Measurements from ENCODE around the gene TMTC2. TPM values are rescaled to one million over a fixed set of nuclear protein-coding genes. Genes with fewer than 3 reads are reported as not detected.

TMTC2 gene
- total RNA-seq, 2 experiments from 2014 or later: 5.1 to 6.0 TPM

DNA sequence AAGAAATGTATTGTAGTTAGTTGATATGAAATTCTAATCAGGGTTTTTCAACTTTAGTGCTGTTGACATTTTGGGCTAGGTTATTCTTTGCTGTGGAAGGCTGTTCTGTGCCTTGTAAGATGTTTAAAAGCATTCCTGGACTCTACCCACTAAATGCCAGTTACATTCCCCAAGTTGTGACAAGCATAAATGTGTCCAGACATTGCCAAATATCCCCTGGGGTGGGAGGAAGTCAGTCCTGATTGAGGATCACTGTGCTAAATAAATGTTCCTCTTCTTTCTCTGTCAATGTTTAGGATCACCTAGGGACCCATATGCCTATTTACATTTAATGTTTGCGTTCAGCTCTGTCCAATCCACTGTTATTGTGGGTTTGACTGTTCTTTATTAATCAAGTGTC, 268.3 kb downstream of the TMTC2 start:
- Mint-ChIP-seq H3K4me1 (peaks cover 15% of the 10 kb centered on the region), H3K36me3 (ENCODE audit: low read depth) (no peaks in the 10 kb centered on the region), H3K9me3 (no peaks in the 10 kb centered on the region), H3K4me3 (no peak overlapping the region), H3K27me3 (no peaks in the 10 kb centered on the region), H3K27ac (no peak overlapping the region)
- no peak for DNase-seq
- ChIA-PET POLR2A (no interaction called here), CTCF (no interaction called here)

DNA sequence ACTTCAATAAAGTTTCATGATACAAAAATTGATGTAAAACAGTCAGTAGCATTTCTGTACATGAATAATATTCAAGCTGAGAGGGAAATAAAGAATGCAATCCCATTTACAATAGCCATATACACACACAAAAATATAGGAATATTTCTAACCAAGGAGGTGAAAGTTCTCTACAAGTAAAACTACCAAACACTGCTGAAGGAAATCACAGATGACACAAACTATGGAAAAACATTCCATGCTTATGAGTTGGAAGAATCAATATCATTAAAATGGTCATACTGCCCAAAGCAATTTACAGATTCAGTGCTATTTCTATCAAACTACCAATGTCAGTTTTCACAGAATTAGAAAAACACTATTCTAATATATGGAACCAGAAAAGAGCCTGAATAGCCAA, 272.3 kb downstream of the TMTC2 start:
- H3K27ac Mint-ChIP-seq: no peak overlapping the region
- peaks cover 19% of the 10 kb centered on the region for H3K4me1 Mint-ChIP-seq
- H3K4me3 Mint-ChIP-seq: no peak overlapping the region
- POLR2A ChIA-PET: no interaction called here
- H3K27me3 Mint-ChIP-seq: no peaks in the 10 kb centered on the region
- no peak for DNase-seq
- CTCF ChIA-PET: no interaction called here
- no peaks in the 10 kb centered on the region for H3K9me3 Mint-ChIP-seq
- no peaks in the 10 kb centered on the region for H3K36me3 Mint-ChIP-seq (ENCODE audit: low read depth)

DNA sequence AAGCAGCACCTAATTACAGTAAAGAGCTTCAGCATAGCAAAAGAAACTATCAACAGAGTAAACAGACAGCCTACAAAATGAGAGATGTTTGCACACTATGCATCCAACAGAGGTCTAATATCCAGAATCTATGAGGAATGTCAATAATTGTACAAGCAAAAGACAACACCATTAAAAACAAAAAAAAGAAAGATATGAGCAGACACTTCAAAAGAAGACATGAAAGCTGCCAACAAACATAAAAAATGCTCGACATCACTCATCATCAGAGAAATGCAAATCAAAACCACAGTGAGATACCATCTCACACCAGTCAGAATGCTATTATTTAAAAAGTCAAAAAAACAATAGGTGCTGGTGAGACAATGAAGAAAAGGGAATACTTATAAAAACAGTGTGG, 273.1 kb downstream of the TMTC2 start:
- H3K4me1 Mint-ChIP-seq: peaks cover 19% of the 10 kb centered on the region

DNA sequence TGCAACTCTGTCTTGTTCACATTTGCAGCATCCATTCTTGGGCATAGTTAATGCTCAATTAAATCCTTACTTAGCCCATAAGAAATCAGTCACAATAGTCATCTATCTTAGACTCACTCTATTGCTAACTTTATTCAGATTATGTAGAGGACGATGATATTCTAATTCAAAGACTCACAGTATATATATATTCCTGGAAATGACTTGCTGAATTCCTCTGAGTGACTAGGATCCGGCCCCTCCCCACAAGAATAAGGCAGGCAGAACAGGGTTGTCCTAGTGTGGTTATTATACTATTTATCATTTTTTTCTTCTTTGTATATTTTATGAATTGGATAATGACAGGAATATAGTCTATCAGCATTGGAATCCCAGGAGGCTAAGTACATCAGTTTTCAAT, 275.1 kb downstream of the TMTC2 start:
- DNase-seq: no peak
- no peaks in the 10 kb centered on the region for H3K36me3 Mint-ChIP-seq (ENCODE audit: low read depth)
- no peak overlapping the region for H3K4me3 Mint-ChIP-seq
- H3K27ac Mint-ChIP-seq: no peak overlapping the region
- no peaks in the 10 kb centered on the region for H3K9me3 Mint-ChIP-seq
- peaks cover 21% of the 10 kb centered on the region for H3K4me1 Mint-ChIP-seq
- CTCF ChIA-PET: no interaction called here
- no peaks in the 10 kb centered on the region for H3K27me3 Mint-ChIP-seq
- POLR2A ChIA-PET: no interaction called here

More for the DNA sequence above, 273.1 kb downstream of the TMTC2 start:
- ChIA-PET POLR2A (no interaction called here), CTCF (interaction anchor here (0.7 kb wide), 1 partner anchor 28 kb away, joined by 3 read pairs; no protein-coding TSS in a partner anchor)
- Mint-ChIP-seq H3K27ac (no peak overlapping the region), H3K27me3 (no peaks in the 10 kb centered on the region), H3K4me3 (no peak overlapping the region), H3K9me3 (no peaks in the 10 kb centered on the region), H3K36me3 (ENCODE audit: low read depth) (no peaks in the 10 kb centered on the region)
- no peak for DNase-seq

DNA sequence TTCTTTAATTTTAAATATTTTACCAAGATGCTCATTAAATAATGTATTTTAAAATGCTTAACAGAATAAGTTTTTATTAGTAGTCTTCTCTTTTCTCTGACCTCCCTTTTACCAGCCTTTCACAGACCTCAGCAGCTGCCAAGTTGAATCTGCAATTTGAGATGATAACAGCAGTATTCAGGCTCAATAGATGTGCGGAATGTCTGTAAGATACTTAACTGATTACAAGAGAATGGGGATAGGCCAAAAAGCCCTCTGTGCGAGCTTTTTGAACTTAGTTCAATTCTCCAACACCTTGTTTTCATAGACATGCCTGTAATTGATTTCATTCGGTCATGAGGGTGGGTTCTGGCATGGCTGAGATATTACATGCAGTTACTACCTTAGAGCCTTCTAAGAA, 277.2 kb downstream of the TMTC2 start:
- ChIA-PET CTCF (no interaction called here), POLR2A (no interaction called here)
- Mint-ChIP-seq H3K4me3 (no peak overlapping the region), H3K27me3 (no peaks in the 10 kb centered on the region), H3K36me3 (ENCODE audit: low read depth) (no peaks in the 10 kb centered on the region), H3K27ac (no peak overlapping the region), H3K4me1 (peaks cover 17% of the 10 kb centered on the region), H3K9me3 (no peaks in the 10 kb centered on the region)
- no peak for DNase-seq

DNA sequence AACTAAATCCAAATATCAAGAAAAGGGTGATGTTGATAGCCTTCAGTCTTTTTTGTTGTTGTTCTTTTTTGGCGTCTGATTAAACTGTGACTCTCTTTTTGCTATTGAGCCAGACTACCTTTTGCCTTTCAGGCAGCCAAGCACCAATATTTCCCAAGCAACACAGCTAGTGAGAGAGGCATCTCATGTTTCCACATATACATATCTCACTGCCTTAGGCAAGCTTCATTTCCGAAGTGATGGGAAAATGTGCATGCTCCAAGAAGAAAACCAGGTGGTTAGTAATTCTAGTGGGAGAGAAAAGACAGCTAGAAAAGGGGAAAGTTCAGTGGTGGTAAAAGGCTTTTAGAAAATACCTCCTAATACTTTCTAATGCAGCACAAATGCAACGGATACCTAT, 277.7 kb downstream of the TMTC2 start:
- ChIA-PET POLR2A (no interaction called here), CTCF (no interaction called here)
- Mint-ChIP-seq H3K36me3 (ENCODE audit: low read depth) (no peaks in the 10 kb centered on the region), H3K9me3 (no peaks in the 10 kb centered on the region), H3K27ac (no peak overlapping the region), H3K4me1 (peaks cover 12% of the 10 kb centered on the region), H3K4me3 (no peak overlapping the region), H3K27me3 (no peaks in the 10 kb centered on the region)
- no peak for DNase-seq

DNA sequence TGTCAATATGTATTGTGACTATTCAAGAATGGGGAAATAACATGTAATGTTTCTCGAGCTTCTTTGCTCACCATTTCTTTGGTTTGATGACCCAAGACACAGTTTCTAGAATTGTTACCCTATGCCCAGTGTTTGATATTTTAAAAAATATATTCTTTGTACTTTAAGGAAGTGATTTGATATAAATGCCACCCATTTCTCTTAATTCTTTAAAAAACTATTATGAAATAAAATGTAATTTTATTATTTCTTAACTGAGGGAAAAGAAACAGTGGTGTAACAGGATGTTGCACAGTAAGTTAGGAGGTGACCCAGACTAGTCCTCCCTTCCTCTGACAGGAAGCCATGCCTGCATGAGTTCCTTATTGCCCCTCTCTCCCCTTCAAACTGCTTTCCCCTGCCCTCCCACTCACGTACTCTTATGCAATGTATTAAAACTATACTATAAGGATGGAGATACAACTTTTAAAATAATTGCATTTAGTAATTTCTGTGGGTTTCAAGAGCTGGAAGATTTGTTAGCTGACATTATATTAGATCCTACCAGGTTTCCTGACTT, 279.4 kb downstream of the TMTC2 start:
- H3K9me3 Mint-ChIP-seq: no peaks in the 10 kb centered on the region
- DNase-seq: no peak
- ChIA-PET CTCF (no interaction called here), POLR2A (no interaction called here)
- no peak overlapping the region for H3K4me3 Mint-ChIP-seq
- no peak overlapping the region for H3K27ac Mint-ChIP-seq
- H3K27me3 Mint-ChIP-seq: no peaks in the 10 kb centered on the region
- no peaks in the 10 kb centered on the region for H3K36me3 Mint-ChIP-seq (ENCODE audit: low read depth)
- H3K4me1 Mint-ChIP-seq: peaks cover 2% of the 10 kb centered on the region

DNA sequence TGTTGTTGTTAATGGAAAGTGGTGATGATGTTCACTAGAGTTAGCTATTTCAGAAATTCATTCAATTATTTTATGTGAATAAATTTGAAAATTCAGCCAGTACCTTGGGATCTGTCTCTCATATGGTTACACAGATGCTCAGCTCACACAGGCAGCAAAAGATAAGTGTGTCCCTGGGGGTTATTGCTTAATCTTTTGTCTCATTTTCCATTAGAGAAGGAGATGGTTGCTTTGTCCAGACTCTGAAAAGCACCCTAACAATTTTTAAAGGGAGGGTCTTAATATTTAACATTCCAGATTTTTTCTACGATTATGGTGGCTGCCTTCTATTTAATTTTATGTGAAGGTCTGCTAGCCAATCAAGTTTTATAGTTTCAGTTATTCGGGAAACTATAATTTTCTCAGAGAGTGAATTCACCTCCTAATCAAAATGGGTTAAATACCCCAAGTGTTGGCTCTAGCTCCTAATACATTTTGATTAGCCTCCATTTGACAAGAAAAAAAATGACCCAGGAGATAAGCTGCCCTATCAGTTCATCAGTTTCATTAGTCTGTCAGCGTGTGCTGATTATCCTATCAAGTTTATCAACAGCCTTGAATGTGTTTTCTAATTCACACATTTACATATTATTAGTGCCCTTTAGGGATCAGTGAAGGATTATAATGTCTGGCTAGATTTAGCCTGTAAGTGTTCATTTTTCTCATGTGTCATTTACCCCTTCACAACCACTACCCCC, 282.1 kb downstream of the TMTC2 start:
- Mint-ChIP-seq H3K9me3 (no peaks in the 10 kb centered on the region), H3K4me3 (no peak overlapping the region), H3K4me1 (peaks cover 2% of the 10 kb centered on the region), H3K36me3 (ENCODE audit: low read depth) (no peaks in the 10 kb centered on the region), H3K27ac (no peak overlapping the region), H3K27me3 (no peaks in the 10 kb centered on the region)
- no peak for DNase-seq
- ChIA-PET POLR2A (no interaction called here), CTCF (no interaction called here)

DNA sequence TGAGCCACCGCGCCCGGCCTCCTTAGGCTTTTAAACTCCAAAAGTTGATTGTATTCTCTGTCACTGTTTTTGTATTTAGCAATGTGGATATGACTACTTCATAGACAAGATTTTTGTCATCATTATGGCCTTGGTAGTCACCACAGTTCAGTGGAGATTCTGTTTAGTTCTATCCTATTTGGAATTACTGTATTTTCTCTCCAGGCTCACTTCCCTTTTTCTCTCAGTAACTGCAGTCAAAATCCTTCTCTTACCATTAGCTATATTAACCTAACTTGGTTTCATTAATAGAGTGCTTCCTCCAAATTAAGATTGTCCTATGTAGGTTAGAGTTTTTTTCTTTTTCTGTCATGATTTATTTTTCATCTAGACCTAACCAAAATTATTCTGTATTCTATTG, 283.9 kb downstream of the TMTC2 start:
- ChIA-PET CTCF (no interaction called here), POLR2A (no interaction called here)
- Mint-ChIP-seq H3K27ac (no peak overlapping the region), H3K27me3 (no peaks in the 10 kb centered on the region), H3K4me3 (no peak overlapping the region), H3K36me3 (ENCODE audit: low read depth) (no peaks in the 10 kb centered on the region), H3K4me1 (peaks cover 2% of the 10 kb centered on the region), H3K9me3 (no peaks in the 10 kb centered on the region)
- DNase-seq: no peak

DNA sequence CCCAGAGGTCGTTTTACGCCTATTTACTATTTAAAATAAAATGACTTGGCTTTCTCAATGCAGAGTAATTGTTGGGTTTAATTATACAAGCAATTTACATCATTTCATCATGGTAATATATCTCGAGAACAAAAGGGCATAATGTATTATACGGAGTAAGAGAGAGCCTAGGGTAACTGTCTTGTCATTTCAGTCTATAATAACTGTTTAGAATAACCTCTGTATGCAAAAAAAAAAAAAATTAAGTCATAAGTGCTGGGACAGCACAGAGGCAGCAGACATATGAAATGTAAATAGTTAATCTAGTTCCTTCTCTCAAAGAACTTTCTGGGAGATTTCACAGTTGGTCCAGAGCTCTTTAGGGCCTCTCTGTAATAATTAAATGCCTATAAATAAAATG, 284.9 kb downstream of the TMTC2 start:
- DNase-seq: no peak
- no peaks in the 10 kb centered on the region for H3K9me3 Mint-ChIP-seq
- no peaks in the 10 kb centered on the region for H3K36me3 Mint-ChIP-seq (ENCODE audit: low read depth)
- no peaks in the 10 kb centered on the region for H3K4me1 Mint-ChIP-seq
- H3K27ac Mint-ChIP-seq: no peak overlapping the region
- no peaks in the 10 kb centered on the region for H3K27me3 Mint-ChIP-seq
- H3K4me3 Mint-ChIP-seq: no peak overlapping the region
- ChIA-PET CTCF (interaction anchor here (0.5 kb wide), 1 partner anchor 525 kb away, joined by 4 read pairs; no protein-coding TSS in a partner anchor), POLR2A (no interaction called here)

DNA sequence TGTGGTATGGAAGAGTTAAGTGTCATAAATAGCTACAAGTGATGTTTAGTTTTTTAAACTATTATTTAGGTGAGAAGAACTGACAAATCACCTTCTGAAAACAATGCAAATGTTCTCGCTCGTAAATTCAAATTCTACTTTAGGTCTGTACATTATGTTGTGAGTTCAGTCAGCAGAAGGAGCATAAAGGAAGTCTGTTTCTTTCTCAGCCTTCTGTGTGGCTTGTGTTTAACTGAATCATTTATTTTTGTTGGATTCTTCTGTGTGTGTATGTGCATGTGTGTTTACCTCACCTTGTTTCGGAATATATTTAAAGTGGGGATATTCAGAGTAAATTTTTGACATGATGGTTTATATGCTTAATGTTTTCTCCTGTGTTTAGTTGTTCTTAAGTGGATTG, 285.9 kb downstream of the TMTC2 start:
- no peak for DNase-seq
- no peaks in the 10 kb centered on the region for H3K27me3 Mint-ChIP-seq
- no peaks in the 10 kb centered on the region for H3K4me1 Mint-ChIP-seq
- H3K27ac Mint-ChIP-seq: no peak overlapping the region
- ChIA-PET POLR2A (no interaction called here), CTCF (no interaction called here)
- no peaks in the 10 kb centered on the region for H3K9me3 Mint-ChIP-seq
- H3K36me3 Mint-ChIP-seq (ENCODE audit: low read depth): no peaks in the 10 kb centered on the region
- no peak overlapping the region for H3K4me3 Mint-ChIP-seq

DNA sequence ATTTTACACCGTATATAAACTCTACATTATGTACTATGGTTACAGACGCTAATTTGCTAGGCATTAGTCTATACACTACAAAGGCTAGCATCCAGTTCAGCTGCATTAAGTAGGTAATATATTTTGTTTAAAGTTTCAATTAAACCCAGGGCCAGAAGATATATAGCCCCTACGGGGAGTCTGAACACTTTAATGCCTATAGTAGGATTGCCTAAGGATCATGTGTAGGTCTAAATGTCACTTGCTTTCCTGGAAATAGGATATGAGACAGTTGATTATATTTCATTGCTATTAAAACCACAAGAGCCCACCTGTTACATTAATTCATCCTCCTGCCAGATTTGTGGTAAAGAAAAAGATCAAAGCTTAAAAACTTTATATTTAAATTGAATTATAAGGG, 286.9 kb downstream of the TMTC2 start:
- Mint-ChIP-seq H3K4me3 (no peak overlapping the region), H3K36me3 (ENCODE audit: low read depth) (no peaks in the 10 kb centered on the region), H3K4me1 (no peaks in the 10 kb centered on the region), H3K9me3 (no peaks in the 10 kb centered on the region), H3K27ac (no peak overlapping the region), H3K27me3 (no peaks in the 10 kb centered on the region)
- ChIA-PET CTCF (no interaction called here), POLR2A (no interaction called here)
- DNase-seq: no peak

DNA sequence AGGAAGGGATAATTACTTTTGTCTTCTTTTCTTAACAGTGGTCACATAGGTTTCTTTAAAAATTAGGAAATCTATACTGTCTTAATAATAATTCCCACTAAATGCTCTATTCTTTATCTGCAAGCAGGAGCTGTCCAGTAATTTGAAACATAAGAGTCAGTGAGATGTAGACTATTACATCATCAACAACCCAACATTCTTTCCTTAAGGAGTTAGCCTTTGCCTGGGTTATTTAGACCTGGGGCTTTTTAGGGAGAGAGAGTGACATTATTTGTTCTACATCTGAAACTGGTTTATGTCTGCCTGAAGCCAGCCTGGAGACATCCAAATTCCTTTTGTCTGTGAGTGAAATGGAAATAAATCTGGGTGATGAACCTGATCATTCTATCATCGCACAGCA, 294.4 kb downstream of the TMTC2 start:
- no peaks in the 10 kb centered on the region for H3K4me1 Mint-ChIP-seq
- H3K27ac Mint-ChIP-seq: no peak overlapping the region
- ChIA-PET CTCF (no interaction called here), POLR2A (no interaction called here)
- DNase-seq: no peak
- H3K4me3 Mint-ChIP-seq: no peak overlapping the region
- H3K27me3 Mint-ChIP-seq: no peaks in the 10 kb centered on the region
- H3K36me3 Mint-ChIP-seq (ENCODE audit: low read depth): no peaks in the 10 kb centered on the region
- no peaks in the 10 kb centered on the region for H3K9me3 Mint-ChIP-seq

DNA sequence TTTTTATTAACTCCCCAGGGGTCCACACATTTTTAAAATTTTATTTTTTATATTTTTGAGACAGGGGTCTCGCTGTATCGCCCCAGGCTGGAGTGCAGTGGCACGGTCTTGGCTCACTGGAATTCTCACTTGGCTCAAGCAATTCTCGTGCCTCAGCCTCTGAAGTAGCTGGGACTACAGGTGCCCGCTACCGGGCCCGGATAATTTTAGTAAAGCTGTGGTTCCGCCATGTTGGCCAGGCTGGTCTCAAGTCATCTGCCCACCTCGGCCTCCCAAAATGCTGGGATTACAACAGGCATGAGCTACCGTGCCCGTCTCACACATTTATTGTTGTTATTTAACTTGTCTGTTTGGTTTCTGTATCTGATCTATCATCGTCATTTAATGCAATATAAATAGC, 307.4 kb downstream of the TMTC2 start:
- Mint-ChIP-seq H3K27me3 (peaks cover 1% of the 10 kb centered on the region), H3K36me3 (ENCODE audit: low read depth) (no peaks in the 10 kb centered on the region), H3K27ac (no peak overlapping the region), H3K4me1 (no peaks in the 10 kb centered on the region), H3K4me3 (no peak overlapping the region), H3K9me3 (no peaks in the 10 kb centered on the region)
- ChIA-PET CTCF (interaction anchor here (2.1 kb wide), 1 partner anchor 308 kb away, joined by 5 read pairs; no protein-coding TSS in a partner anchor), POLR2A (no interaction called here)
- no peak for DNase-seq

Data from activated CD4-positive, alpha-beta memory T cell treated with anti-CD3 and anti-CD28 coated beads, Interleukin-2, amount 10 ng/mL, durations not matched to agents 7 days and 5 days (primary cell).